ENCODE measurements around the gene PRRT2.
"Not testable (repeated sequence)": the region's sequence is repeated elsewhere in the genome, so short reads cannot be mapped to it uniquely, and the experiment has no call there.

The PRRT2 gene

DNA sequence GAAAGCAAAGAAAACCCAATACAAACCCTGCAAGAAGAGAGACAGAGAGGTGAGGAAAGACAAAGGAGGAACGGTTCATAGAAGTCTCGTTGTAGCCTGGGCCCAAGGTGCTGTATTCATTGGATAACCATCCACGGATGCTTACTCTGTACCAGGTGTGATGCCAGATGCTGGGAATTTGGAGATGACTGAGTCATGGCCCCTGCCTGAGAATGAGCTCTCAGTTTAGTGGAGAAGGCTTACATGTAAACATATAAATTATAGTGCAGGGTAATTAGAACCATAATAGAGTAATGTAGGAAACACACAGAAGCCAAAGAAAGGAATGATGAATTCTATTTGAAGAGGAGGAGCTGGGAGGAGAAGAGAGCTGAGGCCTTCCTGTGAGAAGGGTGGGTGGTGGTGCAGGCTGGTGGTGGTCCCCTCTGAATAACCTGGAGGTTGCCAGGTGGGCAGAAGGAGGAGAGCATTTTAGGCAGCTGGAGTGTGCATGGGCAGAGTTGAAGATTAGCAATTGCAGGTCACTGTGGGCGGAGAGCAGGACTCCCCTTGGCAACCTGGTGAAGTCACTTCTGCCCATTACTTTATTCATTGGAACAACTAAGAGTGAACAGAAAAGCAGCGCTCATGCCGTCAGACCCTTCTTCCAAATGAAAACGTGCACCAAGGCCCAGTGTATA is 41.6 kb upstream of the PRRT2 start:
- TF ChIP-seq, protein P1, sequence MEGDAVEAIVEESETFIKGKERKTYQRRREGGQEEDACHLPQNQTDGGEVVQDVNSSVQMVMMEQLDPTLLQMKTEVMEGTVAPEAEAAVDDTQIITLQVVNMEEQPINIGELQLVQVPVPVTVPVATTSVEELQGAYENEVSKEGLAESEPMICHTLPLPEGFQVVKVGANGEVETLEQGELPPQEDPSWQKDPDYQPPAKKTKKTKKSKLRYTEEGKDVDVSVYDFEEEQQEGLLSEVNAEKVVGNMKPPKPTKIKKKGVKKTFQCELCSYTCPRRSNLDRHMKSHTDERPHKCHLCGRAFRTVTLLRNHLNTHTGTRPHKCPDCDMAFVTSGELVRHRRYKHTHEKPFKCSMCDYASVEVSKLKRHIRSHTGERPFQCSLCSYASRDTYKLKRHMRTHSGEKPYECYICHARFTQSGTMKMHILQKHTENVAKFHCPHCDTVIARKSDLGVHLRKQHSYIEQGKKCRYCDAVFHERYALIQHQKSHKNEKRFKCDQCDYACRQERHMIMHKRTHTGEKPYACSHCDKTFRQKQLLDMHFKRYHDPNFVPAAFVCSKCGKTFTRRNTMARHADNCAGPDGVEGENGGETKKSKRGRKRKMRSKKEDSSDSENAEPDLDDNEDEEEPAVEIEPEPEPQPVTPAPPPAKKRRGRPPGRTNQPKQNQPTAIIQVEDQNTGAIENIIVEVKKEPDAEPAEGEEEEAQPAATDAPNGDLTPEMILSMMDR (IDR thresholded peaks at IDR 0.05; ENCODE audit: low read depth, low read length), result no peak
- no peak for DNase-seq (ENCODE audit: extremely low read depth, low read depth)

DNA sequence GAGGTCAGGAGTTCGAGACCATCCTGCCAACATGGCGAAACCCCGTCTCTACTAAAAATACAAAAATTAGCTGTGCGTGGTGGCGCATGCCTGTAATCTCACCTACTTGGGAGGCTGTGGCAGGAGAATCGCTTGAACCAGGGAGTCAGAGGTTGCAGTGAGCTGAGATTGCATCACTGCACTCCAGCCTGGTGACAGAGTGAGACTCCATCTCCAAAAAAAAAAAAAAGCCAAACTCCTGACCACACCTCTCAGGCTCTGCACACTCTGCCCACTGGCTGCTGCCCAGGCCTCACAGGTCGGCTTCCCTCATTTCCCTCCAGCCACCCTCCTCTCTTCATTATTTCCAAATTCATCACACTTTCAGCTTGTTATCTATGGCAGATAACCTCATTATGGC is 39.7 kb upstream of the PRRT2 start:
- DNase-seq (ENCODE audit: extremely low read depth, low read depth), result not testable (repeated sequence)

DNA sequence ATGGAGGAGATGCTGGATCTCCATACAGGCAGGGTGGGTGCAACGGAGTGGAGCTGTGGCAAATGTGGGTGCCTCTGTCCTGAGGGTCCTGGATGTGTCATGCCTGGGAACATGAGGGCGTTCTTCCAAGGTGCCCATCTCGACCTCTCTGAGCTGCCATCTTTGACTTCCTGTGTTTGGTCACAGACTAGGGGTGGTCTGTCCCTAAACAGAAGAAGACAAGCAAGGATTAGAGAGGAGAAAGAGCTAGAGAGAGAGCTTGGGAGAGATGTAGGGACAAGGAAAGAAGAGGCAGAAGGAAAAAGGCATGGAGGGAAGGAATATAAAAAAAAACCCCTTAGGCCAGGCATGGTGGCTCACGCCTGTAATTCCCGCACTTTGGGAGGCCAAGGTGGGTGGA is 37.3 kb upstream of the PRRT2 start:
- TF ChIP-seq, protein P1 (IDR thresholded peaks at IDR 0.05; ENCODE audit: low read depth, low read length), result no peak
- DNase-seq (ENCODE audit: extremely low read depth, low read depth), result no peak

DNA sequence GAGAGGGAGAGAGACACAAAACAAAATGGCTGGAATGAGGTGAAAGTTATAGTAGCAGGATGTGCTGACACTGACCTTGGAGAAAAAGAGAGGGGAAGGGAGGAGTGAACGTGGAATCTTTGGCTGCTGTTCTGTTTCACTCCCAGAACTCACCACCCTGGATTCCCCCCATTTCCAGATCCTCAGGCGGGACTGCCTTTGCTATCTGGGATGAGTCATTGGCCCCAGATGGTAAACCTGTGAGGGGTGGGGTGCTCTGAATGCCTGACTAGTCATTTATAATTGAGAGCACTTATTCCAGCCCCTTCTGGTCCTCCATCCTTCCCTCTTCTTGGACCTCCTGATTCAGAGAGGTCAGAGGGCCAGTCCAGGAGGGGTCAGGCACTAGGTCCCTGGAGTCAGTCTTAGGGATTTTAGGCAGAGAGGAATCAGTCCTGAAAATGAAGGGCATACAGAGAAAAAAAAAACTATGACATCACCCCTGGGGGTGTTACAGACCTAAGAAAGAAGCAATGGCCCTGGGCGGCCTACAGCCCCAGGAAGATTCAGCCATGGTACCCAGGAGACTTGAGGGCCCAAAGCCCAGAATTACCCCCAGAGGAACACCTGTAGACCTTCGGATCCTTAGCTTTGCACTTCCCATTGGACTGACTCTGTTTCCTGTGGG is 36.1 kb upstream of the PRRT2 start:
- TF ChIP-seq, protein P1 (IDR thresholded peaks at IDR 0.05; ENCODE audit: low read depth, low read length), result no peak
- DNase-seq (ENCODE audit: extremely low read depth, low read depth), result no peak

DNA sequence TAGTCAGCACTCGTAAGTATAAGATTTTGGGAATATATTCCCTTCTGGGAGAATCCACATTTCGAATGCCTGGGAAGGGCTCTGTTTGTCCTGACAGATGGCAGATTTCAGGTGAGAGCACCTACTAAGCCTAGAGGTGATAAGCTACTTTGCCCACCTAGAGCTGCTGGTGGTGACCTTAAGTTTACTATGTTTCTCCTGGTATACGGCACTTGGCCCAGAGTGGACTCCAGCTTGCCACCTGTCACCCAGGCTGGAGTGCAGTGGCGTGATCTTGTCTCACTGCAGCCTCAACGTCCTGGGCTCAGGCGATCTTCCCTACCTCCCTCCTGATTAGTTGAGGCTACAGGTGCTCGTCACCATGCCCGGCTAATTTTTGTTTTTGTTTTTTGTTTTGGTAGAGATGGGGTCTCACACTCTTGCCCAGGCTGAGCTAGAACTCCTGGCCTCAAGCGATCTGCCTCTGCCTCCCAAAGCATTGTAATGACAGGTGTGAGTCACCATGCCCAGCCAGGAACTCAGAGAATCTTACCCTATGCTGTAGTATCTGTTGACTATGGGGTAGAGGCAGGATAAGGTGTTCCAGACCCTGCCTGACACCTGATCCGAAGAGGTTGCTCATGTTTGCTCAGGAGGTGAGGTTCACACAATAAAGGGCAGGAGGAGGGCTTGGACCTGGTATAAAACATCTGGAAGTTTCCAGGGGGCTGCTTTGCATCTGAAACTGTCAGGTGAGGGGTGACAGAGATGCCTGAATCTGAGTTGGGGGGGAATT is 34.2 kb upstream of the PRRT2 start, which contains the start of gene ZG16:
ZG16 (plus strand) TSS at position 681 of the 775 bp plus-strand sequence. CDS start 1,011 bp downstream, outside the sequence.
- DNase-seq (ENCODE audit: extremely low read depth, low read depth), result no peak
- TF ChIP-seq, protein P1 (IDR thresholded peaks at IDR 0.05; ENCODE audit: low read depth, low read length), result no peak

DNA sequence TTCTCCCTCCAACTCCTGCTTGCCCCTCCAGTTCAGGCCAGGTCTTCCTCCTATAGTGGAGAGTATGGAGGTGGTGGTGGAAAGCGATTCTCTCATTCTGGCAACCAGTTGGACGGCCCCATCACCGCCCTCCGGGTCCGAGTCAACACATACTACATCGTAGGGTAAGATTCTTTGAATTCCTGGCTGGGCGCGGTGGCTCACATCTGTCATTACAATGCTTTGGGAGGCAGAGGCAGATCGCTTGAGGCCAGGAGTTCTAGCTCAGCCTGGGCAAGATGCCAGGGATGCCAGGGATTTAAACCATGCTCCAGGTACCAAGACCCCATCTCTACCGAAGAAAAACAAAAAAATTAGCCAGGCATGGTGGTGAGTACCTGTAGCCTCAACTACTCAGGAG is 32.5 kb upstream of the PRRT2 start:
- DNase-seq (ENCODE audit: extremely low read depth, low read depth), result no peak
- TF ChIP-seq, protein P1 (IDR thresholded peaks at IDR 0.05; ENCODE audit: low read depth, low read length), result no peak

DNA sequence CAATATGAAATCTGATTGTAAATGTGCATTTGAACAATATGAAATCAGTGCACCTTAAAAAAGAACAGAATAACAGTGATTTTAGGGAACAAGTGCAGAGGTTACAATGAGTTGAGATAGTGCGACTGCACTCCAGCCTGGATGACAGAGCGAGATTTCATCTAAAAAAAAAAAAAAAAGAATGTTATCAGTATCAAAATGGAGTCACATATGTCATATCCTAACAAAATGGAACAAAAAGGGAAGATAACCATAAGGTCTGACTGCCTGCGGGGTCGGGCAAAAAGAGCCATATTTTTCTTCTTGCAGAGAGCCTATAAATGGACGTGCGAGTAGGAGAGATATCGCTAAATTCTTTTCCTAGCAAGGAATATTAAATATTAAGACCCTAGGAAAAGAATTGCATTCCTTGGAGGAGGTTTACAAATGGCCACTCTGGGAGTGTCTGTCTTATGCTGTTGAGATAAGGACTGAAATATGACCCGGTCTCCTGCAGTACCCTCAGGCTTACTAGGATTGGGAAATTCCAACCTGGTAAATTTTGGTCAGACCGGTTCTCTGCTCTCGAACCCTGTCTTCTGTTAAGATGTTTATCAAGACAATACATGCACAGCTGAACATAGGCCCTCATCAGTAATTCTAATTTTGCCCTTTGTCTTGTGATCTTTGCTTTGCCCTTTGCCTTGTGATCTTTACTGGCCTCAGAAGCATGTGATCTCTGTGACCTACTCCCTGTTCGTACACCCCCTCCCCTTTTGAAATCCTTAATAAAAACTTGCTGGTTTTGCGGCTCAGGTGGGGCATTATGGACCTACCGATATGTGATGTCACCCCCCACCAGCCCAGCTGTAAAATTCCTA is 28.7 kb upstream of the PRRT2 start:
- not testable (repeated sequence) for DNase-seq (ENCODE audit: extremely low read depth, low read depth)

All from AG09319 (cell line).